Thyroid gland (tissue), 4 donors: ENCODE data around the gene PTGES3L.

Experiments
- POLR2A ChIP-seq, 2 donors: fragments of 450-650 bp; IDR thresholded peaks; one replicate each; pipeline ENCODE4 v1.6.1; 2017; ENCODE audit warnings: antibody characterized with exemption in 2 of 2, mild to moderate bottlenecking in 2 of 2, moderate library complexity in 1 of 2
- TF ChIP-seq, protein P1 (sequence below), 6 experiments: fragments of 200-600 bp in 3 of 6; fragments of 450-650 bp in 3 of 6; sonication (generic) in 3 of 6; IDR thresholded peaks; one replicate each; pipeline ENCODE4 v1.5.1; 2016 to 2019; ENCODE audit warnings: antibody characterized with exemption in 6 of 6, mild to moderate bottlenecking in 2 of 6, inconsistent platforms in 1 of 6, moderate library complexity in 1 of 6

DNA sequence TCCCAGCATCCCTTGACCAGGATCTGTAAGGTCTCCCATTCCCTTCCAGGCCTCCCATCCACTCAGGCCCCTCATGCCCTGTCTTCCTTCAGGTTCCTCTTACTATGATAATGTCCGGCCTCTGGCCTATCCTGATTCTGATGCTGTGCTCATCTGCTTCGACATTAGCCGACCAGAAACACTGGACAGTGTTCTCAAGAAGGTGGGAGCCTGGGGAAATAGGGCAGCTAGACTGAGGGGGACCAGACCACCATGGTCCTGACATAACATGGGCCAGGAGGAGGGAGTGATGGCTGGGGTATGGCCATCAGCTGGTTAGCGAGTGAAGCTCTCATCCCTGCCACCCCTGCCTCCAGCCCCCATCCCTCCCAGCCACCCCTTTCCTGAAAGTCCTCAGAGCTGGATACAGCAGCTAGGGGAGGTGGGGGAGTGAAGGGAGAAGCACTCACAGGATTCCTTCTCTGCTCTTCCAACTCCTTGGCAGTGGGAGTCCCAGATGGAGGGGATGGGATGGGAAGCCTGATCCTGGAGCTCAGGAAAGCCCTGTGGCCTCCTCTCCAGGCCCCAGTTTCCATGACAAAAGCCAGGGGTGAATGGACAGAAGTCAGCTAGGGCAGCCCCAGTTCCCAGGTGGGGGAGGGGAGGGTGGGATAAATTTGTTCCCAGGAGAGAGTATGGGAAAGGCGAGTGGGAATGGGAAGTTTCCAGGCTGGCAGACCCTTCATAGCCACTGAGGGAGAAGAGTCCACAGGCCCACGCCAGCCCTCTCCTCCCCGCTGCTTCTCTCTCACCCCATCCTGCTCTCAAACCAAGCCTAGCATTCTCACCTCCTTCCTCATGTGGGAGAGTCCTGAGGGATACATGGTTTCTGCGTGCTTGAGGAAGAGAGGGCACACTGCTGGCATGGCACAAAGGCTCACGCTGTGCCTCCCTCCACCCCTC lies 47.5 kb upstream of the PTGES3L start:
- TF ChIP-seq, protein P1, sequence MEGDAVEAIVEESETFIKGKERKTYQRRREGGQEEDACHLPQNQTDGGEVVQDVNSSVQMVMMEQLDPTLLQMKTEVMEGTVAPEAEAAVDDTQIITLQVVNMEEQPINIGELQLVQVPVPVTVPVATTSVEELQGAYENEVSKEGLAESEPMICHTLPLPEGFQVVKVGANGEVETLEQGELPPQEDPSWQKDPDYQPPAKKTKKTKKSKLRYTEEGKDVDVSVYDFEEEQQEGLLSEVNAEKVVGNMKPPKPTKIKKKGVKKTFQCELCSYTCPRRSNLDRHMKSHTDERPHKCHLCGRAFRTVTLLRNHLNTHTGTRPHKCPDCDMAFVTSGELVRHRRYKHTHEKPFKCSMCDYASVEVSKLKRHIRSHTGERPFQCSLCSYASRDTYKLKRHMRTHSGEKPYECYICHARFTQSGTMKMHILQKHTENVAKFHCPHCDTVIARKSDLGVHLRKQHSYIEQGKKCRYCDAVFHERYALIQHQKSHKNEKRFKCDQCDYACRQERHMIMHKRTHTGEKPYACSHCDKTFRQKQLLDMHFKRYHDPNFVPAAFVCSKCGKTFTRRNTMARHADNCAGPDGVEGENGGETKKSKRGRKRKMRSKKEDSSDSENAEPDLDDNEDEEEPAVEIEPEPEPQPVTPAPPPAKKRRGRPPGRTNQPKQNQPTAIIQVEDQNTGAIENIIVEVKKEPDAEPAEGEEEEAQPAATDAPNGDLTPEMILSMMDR (IDR thresholded peaks at IDR 0.05), result no peak
- no peak for TF ChIP-seq POLR2A (IDR thresholded peaks at IDR 0.05)
